Measurements from ENCODE around the gene PPP1CC. TPM values are rescaled to one million over a fixed set of nuclear protein-coding genes. Genes with fewer than 3 reads are reported as not detected.
A peak's percentile ranks its signal among the peaks of the same experiment; 100 is the strongest.

PPP1CC gene
- total RNA-seq, 1 donor = 107 TPM

DNA sequence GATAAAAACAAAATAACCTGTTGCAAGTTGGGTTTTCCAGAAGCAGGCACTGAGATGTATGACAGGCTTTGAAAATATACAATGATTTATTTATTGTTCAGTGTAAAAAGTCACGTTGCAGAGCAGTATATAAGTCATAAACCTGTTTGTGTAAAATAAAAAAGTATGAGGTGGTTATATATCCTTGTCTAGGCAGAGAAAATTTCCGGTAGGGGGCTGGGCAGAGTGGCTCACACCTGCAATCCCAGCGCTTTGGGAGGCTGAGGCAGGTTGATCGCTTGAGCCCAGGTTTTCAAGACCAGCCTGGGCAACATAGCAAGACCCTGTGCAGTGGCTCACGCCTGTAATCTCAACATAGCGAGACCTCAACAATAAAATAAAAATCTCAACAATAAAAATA lies 16.2 kb upstream of the PPP1CC start:
- Histone ChIP-seq H3K36me3 (ENCODE audit: insufficient read depth, low read length) (no peaks in the 10 kb centered on the region), H3K27me3 (ENCODE audit: insufficient read depth, low read length) (no peaks in the 10 kb centered on the region), H2AFZ (ENCODE audit: low read length) (no peak overlapping the region), H3K4me3 (ENCODE audit: insufficient read depth, low read length) (no peak overlapping the region), H3K4me2 (ENCODE audit: insufficient read depth, low read length) (no peak overlapping the region), H4K20me1 (ENCODE audit: insufficient read depth, low read length) (no peaks in the 10 kb centered on the region), H3K9me3 (ENCODE audit: low read depth, low read length) (no peaks in the 10 kb centered on the region), H3K79me2 (ENCODE audit: insufficient read depth, low read length) (no peaks in the 10 kb centered on the region), H3K4me1 (ENCODE audit: insufficient read depth, low read length) (peaks cover 5% of the 10 kb centered on the region), H3K27ac (ENCODE audit: low read depth, low read length) (no peak overlapping the region)
- no peak for DNase-seq (ENCODE audit: insufficient read length, low spot score, missing footprints)
- TF ChIP-seq, protein P1, sequence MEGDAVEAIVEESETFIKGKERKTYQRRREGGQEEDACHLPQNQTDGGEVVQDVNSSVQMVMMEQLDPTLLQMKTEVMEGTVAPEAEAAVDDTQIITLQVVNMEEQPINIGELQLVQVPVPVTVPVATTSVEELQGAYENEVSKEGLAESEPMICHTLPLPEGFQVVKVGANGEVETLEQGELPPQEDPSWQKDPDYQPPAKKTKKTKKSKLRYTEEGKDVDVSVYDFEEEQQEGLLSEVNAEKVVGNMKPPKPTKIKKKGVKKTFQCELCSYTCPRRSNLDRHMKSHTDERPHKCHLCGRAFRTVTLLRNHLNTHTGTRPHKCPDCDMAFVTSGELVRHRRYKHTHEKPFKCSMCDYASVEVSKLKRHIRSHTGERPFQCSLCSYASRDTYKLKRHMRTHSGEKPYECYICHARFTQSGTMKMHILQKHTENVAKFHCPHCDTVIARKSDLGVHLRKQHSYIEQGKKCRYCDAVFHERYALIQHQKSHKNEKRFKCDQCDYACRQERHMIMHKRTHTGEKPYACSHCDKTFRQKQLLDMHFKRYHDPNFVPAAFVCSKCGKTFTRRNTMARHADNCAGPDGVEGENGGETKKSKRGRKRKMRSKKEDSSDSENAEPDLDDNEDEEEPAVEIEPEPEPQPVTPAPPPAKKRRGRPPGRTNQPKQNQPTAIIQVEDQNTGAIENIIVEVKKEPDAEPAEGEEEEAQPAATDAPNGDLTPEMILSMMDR (IDR thresholded peaks at IDR 0.05; ENCODE audit: extremely low read depth, low read depth, low read length) = no peak

DNA sequence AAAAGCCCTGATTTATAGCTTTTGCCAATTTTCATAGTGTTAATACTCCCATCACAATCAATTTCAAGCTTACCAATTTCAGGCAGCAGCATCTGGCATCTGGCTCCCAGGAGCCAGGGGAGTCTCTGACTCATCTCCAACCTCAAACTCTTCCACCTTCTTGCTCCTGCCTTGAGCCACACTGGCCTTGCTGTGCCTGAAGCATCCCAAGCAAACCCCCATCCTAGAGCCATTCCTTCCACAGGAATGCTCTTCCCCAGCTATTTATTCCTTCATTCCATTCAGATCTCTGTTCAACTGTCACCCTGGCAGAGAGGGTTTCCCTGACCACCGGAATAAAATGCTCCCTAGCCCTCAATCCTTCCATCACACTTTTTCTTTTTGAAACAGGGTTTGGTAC lies 13.9 kb upstream of the PPP1CC start:
- no peak overlapping the region for H3K4me2 ChIP-seq (ENCODE audit: insufficient read depth, low read length)
- TF ChIP-seq, protein P1 (IDR thresholded peaks at IDR 0.05; ENCODE audit: extremely low read depth, low read depth, low read length) = no peak
- no peak overlapping the region for H3K27ac ChIP-seq (ENCODE audit: low read depth, low read length)
- DNase-seq (ENCODE audit: insufficient read length, low spot score, missing footprints) = no peak
- no peaks in the 10 kb centered on the region for H3K79me2 ChIP-seq (ENCODE audit: insufficient read depth, low read length)
- H3K4me1 ChIP-seq (ENCODE audit: insufficient read depth, low read length) = peaks cover 5% of the 10 kb centered on the region
- no peak overlapping the region for H2AFZ ChIP-seq (ENCODE audit: low read length)
- H3K27me3 ChIP-seq (ENCODE audit: insufficient read depth, low read length) = no peaks in the 10 kb centered on the region
- H4K20me1 ChIP-seq (ENCODE audit: insufficient read depth, low read length) = no peaks in the 10 kb centered on the region
- H3K9me3 ChIP-seq (ENCODE audit: low read depth, low read length) = no peaks in the 10 kb centered on the region
- no peaks in the 10 kb centered on the region for H3K36me3 ChIP-seq (ENCODE audit: insufficient read depth, low read length)
- H3K4me3 ChIP-seq (ENCODE audit: insufficient read depth, low read length) = no peak overlapping the region

DNA sequence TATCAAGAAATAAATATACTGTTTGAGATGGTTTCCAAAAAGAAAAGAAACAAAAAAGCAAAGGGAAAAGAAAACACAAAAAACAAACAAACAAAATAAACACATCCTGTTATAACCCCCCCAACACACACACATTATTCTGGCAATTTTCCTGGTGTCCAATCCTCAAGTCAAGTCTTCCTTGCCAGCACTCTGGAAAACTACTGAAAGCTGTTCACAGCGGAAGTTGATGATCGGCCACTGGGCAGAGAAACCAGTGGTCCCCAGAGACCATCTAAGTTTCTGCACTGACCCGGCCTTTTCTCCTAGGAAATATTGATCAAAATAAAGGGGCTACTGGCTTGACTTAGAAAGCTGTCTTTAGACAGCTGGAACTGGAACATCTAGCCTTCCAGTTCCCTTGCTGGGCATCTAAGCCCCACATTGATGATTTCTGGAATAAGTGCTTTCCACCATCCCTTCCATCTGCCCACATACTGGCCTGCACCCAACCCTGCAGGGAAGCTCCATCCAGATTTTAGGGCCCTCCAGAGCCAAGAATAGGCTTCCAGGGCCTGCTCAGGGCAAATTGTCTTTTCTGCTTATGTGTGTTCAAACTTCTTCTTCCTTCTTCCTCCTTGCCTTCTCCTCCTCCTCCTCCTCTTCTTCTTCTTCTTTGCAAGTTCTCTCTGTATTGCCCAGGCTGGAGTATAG lies 11.6 kb upstream of the PPP1CC start:
- DNase-seq (ENCODE audit: insufficient read length, low spot score, missing footprints) = no peak
- Histone ChIP-seq H3K4me3 (ENCODE audit: insufficient read depth, low read length) (no peak overlapping the region), H4K20me1 (ENCODE audit: insufficient read depth, low read length) (no peaks in the 10 kb centered on the region), H3K79me2 (ENCODE audit: insufficient read depth, low read length) (no peaks in the 10 kb centered on the region), H3K36me3 (ENCODE audit: insufficient read depth, low read length) (no peaks in the 10 kb centered on the region), H3K27me3 (ENCODE audit: insufficient read depth, low read length) (no peaks in the 10 kb centered on the region), H2AFZ (ENCODE audit: low read length) (peak overlapping the region; percentile 7), H3K4me1 (ENCODE audit: insufficient read depth, low read length) (peaks cover 12% of the 10 kb centered on the region), H3K4me2 (ENCODE audit: insufficient read depth, low read length) (no peak overlapping the region), H3K9me3 (ENCODE audit: low read depth, low read length) (no peaks in the 10 kb centered on the region), H3K27ac (ENCODE audit: low read depth, low read length) (no peak overlapping the region)
- TF ChIP-seq, protein P1 (IDR thresholded peaks at IDR 0.05; ENCODE audit: extremely low read depth, low read depth, low read length) = no peak

DNA sequence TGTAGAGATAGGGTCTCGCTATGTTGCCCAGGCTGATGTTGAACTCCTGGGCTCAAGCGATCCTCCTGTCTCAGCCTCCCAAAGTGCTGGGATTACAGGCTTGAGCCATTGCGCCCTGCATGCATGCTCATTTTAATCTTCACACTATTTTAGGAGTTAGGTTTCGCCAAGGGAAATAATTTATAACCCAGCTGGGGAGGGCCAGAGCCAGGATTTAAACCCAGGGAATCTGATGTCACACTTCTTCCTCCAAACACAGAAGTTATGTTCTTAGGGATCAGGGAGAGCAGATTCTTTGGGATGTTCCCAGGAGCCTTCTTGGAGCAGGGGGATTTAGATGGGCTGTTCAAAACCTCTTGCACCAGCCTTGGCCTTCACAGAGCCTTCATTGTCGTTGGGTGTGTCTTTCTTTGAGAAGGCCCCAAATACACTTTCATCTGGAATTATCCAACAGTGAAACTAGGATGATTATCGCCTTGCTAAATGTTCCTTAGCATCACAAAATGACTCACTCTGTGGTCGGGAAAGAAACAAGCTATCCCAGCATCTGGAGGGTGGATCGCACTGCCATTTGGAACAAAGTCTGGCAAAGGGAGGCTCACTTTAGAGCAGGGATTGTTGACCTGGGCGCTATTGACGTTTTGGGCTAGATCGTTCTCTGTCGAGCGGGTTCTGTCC lies 8.2 kb upstream of the PPP1CC start:
- Histone ChIP-seq H3K9me3 (ENCODE audit: low read depth, low read length) (no peaks in the 10 kb centered on the region), H3K27me3 (ENCODE audit: insufficient read depth, low read length) (no peaks in the 10 kb centered on the region), H3K36me3 (ENCODE audit: insufficient read depth, low read length) (no peaks in the 10 kb centered on the region), H3K27ac (ENCODE audit: low read depth, low read length) (no peak overlapping the region), H4K20me1 (ENCODE audit: insufficient read depth, low read length) (no peaks in the 10 kb centered on the region), H3K4me3 (ENCODE audit: insufficient read depth, low read length) (no peak overlapping the region), H3K4me2 (ENCODE audit: insufficient read depth, low read length) (peak overlapping the region; percentile 50), H2AFZ (ENCODE audit: low read length) (peak overlapping the region; percentile 57), H3K79me2 (ENCODE audit: insufficient read depth, low read length) (no peaks in the 10 kb centered on the region), H3K4me1 (ENCODE audit: insufficient read depth, low read length) (peaks cover 12% of the 10 kb centered on the region)
- DNase-seq (ENCODE audit: insufficient read length, low spot score, missing footprints) = peak; percentile 74
- TF ChIP-seq, protein P1 (IDR thresholded peaks at IDR 0.05; ENCODE audit: extremely low read depth, low read depth, low read length) = no peak
